Endothelial cell of umbilical vein (primary cell): Measurements from ENCODE around the gene PODXL2. TPM values are rescaled to one million over a fixed set of nuclear protein-coding genes. Genes with fewer than 3 reads are reported as not detected.

Experiments
- BruUV-seq: library from RNA; stranded (reverse); fragments of 400-500 nt; replicated peaks from 2 replicates; lab custom pipeline; 2021; lab: Mats Ljungman, UMichigan
- CTCF ChIA-PET: fragments of 300-600, 350-600 bp; sonication (Branson Sonifier 250); formaldehyde crosslinking; loops from one replicate; lab custom pipeline; 2021; ENCODE audit warnings: antibody characterized with exemption, inconsistent platforms; lab: Charles Lee
- POLR2A ChIA-PET: fragments of 300-600, 350-600 bp; sonication (Branson Sonifier 250); formaldehyde crosslinking; loops from one replicate; lab custom pipeline; 2021; ENCODE audit warnings: antibody characterized with exemption, inconsistent platforms; lab: Charles Lee
- DNase-seq: peaks from one replicate; pipeline ENCODE4 v3.0.0-alpha.2; 2011; ENCODE audit warnings: low read depth, low spot score
- FAIRE-seq: peaks from 2 replicates; lab custom pipeline; 2011; peaks lifted over from hg19 to GRCh38; lab: Jason Lieb, UNC
- H2AFZ ChIP-seq: 2 replicates; pipeline ENCODE4 v1.6.0; 2012; ENCODE audit warnings: low read depth, low read length, control low read depth, inconsistent platforms
- H3K27ac ChIP-seq: 2 replicates; pipeline ENCODE4 v1.5.1; 2011; ENCODE audit warnings: low read depth, mild to moderate bottlenecking, control low read depth, low read length, moderate library complexity; ENCODE audit not compliant: insufficient read depth
- H3K27me3 ChIP-seq, 2 experiments: 2 replicates each; pipeline versions ENCODE4 v1.6.0 to v1.6.1; 2011; ENCODE audit warnings: low read length in 2 of 2, mixed read lengths in 1 of 2; ENCODE audit not compliant: control insufficient read depth in 2 of 2, insufficient read depth in 2 of 2
- H3K36me3 ChIP-seq, 2 experiments: 2 replicates in 1 of 2; 3 replicates in 1 of 2; pipeline ENCODE4 v1.5.1; 2011; ENCODE audit warnings: low read length in 2 of 2, mild to moderate bottlenecking in 1 of 2, moderate library complexity in 1 of 2; ENCODE audit not compliant: control insufficient read depth in 2 of 2, insufficient read depth in 2 of 2; ENCODE audit errors: extremely low read depth in 1 of 2
- H3K4me1 ChIP-seq: 3 replicates; pipeline ENCODE4 v1.5.1; 2011; ENCODE audit warnings: mild to moderate bottlenecking, low read length; ENCODE audit not compliant: control insufficient read depth, insufficient read depth; ENCODE audit errors: extremely low read depth
- H3K4me2 ChIP-seq: 2 replicates; pipeline ENCODE4 v1.6.1; 2011; ENCODE audit warnings: low read length, control low read depth, mixed read lengths; ENCODE audit not compliant: insufficient read depth
- H3K4me3 ChIP-seq, 3 experiments: fragments of 200-600 bp in 1 of 3; sonication (generic), shearing (Covaris generic) in 1 of 3; replicated peaks in 1 of 3; 2 replicates each; pipeline ENCODE4 v1.5.1; 2011 to 2016; ENCODE audit warnings: control low read depth in 3 of 3, low read length in 3 of 3, mild to moderate bottlenecking in 2 of 3, inconsistent platforms in 1 of 3, low read depth in 1 of 3, moderate library complexity in 1 of 3; ENCODE audit not compliant: insufficient read depth in 1 of 3
- H3K79me2 ChIP-seq: 2 replicates; pipeline ENCODE4 v1.6.0; 2012; ENCODE audit warnings: low read length, inconsistent platforms; ENCODE audit not compliant: control insufficient read depth, insufficient read depth
- H3K9ac ChIP-seq: replicated peaks from 2 replicates; pipeline ENCODE3; 2011; ENCODE audit warnings: low read length, control low read depth; ENCODE audit not compliant: insufficient read depth; ENCODE audit errors: extremely low read depth
- H3K9me1 ChIP-seq: replicated peaks from 3 replicates; pipeline ENCODE4 v1.6.0; 2011; ENCODE audit warnings: mild to moderate bottlenecking, low read length; ENCODE audit not compliant: control insufficient read depth, insufficient read depth; ENCODE audit errors: extremely low read depth
- H3K9me3 ChIP-seq: replicated peaks from 2 replicates; pipeline ENCODE4 v1.5.1; 2012; ENCODE audit warnings: low read length, inconsistent platforms; ENCODE audit not compliant: control insufficient read depth, insufficient read depth
- H4K20me1 ChIP-seq: replicated peaks from 2 replicates; pipeline ENCODE3; 2011; ENCODE audit warnings: mild to moderate bottlenecking, low read length; ENCODE audit not compliant: control insufficient read depth, insufficient read depth; ENCODE audit errors: extremely low read depth
- EZH2 ChIP-seq: IDR thresholded peaks from 2 replicates; pipeline ENCODE4 v1.6.1; 2012; ENCODE audit warnings: borderline replicate concordance, low read depth, mild to moderate bottlenecking, moderate library complexity, low read length, inconsistent platforms; ENCODE audit not compliant: severe bottlenecking
- FOS ChIP-seq: IDR thresholded peaks from 2 replicates; pipeline ENCODE4 v1.6.1; 2011; ENCODE audit warnings: mild to moderate bottlenecking, low read length, moderate library complexity, borderline replicate concordance; ENCODE audit not compliant: insufficient read depth
- GATA2 ChIP-seq: IDR thresholded peaks from 2 replicates; pipeline ENCODE4 v1.7.0; 2011; ENCODE audit warnings: low read depth, mild to moderate bottlenecking, moderate library complexity, mixed read lengths, low read length; ENCODE audit not compliant: insufficient read length, insufficient read depth
- JUN ChIP-seq: IDR thresholded peaks from 2 replicates; pipeline ENCODE4 v1.6.1; 2011; ENCODE audit warnings: borderline replicate concordance, low read depth; ENCODE audit not compliant: insufficient read length, insufficient read depth
- MYC ChIP-seq: IDR thresholded peaks from one replicate; pipeline ENCODE4 v1.6.1; 2011; ENCODE audit warnings: mild to moderate bottlenecking, low read depth, low read length
- POLR2A ChIP-seq: IDR thresholded peaks from 2 replicates; pipeline ENCODE4 v1.6.1; 2012; ENCODE audit warnings: low read depth, mild to moderate bottlenecking, control low read depth, low read length
- POLR2AphosphoS5 ChIP-seq: IDR thresholded peaks from 2 replicates; pipeline ENCODE4 v1.6.1; 2012; ENCODE audit warnings: low read depth, mild to moderate bottlenecking, control low read depth, low read length, moderate library complexity; ENCODE audit not compliant: insufficient read depth
- dilution Hi-C: fragments of 300-500 bp; cut with MboI; formaldehyde crosslinking; loops from one replicate; pipeline ENCODE4 v1.15.0; 2019; ENCODE audit warnings: low sequenced_read_pairs; ENCODE audit not compliant: extremely low pct_ligation_motif_present
- intact Hi-C: fragments of 100-400 bp; cut with micrococcal nuclease; formaldehyde crosslinking; loops from one replicate; pipeline ENCODE4 v1.10.0; 2022
- polyA plus RNA-seq, 4 experiments: library from polyadenylated mRNA; depleted of rRNA in 3 of 4; stranded (reverse) in 3 of 4; unstranded in 1 of 4; fragments of >200 nt; gene quantifications; 2 replicates each; pipeline versions ENCODE4 v1.2.1 to v1.2.3, GENCODE V29; 2011 to 2012; ENCODE audit warnings: missing spikeins in 1 of 4
- total RNA-seq: library from RNA; stranded (reverse); gene quantifications from 2 replicates; pipeline ENCODE4 v1.2.3, GENCODE V29; 2021
- TF ChIP-seq, protein P1 (sequence below), 2 donors: IDR thresholded peaks; 1 replicate in 1 of 2; 2 replicates in 1 of 2; pipeline ENCODE4 v1.5.1; 2011; ENCODE audit warnings: low read length in 2 of 2, mild to moderate bottlenecking in 2 of 2, moderate library complexity in 2 of 2, control low read depth in 1 of 2, inconsistent platforms in 1 of 2, low read depth in 1 of 2; ENCODE audit not compliant: insufficient read depth in 1 of 2; ENCODE audit errors: extremely low read depth in 1 of 2
- TF ChIP-seq, protein P2 (sequence below): IDR thresholded peaks from 2 replicates; pipeline ENCODE4 v1.6.1; 2011; ENCODE audit not compliant: insufficient read depth, insufficient read length

PODXL2 gene
- total and polyA plus RNA-seq, 2 donors (not counting 3 experiments of a cell fraction or from before 2014, with no cell fraction given) = 5.5 to 6.5 TPM

DNA sequence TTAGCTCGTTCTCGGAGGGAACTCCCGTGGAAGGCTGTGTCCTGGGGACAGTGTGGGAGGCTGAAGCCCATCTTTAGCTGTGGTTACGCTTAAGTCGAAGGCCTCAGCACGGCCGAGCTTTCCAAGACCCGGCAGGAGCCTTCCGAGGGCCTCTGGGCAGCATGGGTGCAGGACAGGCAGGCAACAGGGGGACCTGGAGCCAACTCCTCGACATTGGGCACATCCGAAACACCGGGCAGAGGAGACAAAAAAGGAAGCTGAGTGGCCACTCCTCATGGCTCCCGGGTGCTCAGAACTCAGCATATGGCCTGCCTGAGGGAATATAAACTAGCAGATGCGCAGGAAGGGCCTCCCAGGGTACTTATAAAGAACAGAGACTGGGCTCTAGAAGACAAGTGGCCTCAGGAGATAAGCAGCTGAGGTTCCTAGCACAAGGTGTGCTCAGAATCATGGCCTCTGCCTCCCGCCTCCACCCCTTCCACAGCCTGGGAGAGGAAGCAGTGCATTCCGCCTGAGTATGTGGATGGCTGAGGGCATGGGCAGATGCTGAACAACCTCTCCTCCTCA, 77.9 kb downstream of the PODXL2 start:
- intact Hi-C loops = no loop called here
- no peak for DNase-seq
- no peak for FAIRE-seq
- dilution Hi-C loops = no loop called here
- TF ChIP-seq MYC = no peak
- TF ChIP-seq JUN = no peak
- TF ChIP-seq POLR2AphosphoS5 = no peak
- no peak for TF ChIP-seq FOS
- no peak for TF ChIP-seq GATA2
- TF ChIP-seq EZH2 = no peak
- TF ChIP-seq, protein P1, sequence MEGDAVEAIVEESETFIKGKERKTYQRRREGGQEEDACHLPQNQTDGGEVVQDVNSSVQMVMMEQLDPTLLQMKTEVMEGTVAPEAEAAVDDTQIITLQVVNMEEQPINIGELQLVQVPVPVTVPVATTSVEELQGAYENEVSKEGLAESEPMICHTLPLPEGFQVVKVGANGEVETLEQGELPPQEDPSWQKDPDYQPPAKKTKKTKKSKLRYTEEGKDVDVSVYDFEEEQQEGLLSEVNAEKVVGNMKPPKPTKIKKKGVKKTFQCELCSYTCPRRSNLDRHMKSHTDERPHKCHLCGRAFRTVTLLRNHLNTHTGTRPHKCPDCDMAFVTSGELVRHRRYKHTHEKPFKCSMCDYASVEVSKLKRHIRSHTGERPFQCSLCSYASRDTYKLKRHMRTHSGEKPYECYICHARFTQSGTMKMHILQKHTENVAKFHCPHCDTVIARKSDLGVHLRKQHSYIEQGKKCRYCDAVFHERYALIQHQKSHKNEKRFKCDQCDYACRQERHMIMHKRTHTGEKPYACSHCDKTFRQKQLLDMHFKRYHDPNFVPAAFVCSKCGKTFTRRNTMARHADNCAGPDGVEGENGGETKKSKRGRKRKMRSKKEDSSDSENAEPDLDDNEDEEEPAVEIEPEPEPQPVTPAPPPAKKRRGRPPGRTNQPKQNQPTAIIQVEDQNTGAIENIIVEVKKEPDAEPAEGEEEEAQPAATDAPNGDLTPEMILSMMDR (IDR thresholded peaks at IDR 0.05; ENCODE audit: extremely low read depth in 1 of 2, insufficient read depth in 1 of 2, low read depth in 1 of 2, low read length in 2 of 2) = no peak
- no peak for TF ChIP-seq POLR2A
- TF ChIP-seq, protein P2, sequence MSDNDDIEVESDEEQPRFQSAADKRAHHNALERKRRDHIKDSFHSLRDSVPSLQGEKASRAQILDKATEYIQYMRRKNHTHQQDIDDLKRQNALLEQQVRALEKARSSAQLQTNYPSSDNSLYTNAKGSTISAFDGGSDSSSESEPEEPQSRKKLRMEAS = no peak
- H3K27me3 ChIP-seq = no peaks in the 10 kb centered on the region
- H3K9me1 ChIP-seq = no peaks in the 10 kb centered on the region
- no peak overlapping the region for H3K4me2 ChIP-seq
- H3K36me3 ChIP-seq = no peaks in the 10 kb centered on the region
- no peak overlapping the region for H3K27ac ChIP-seq
- no peaks in the 10 kb centered on the region for H4K20me1 ChIP-seq
- no peak overlapping the region for H2AFZ ChIP-seq
- no peaks in the 10 kb centered on the region for H3K4me1 ChIP-seq
- no peak overlapping the region for H3K4me3 ChIP-seq
- POLR2A ChIA-PET = no interaction called here
- BruUV-seq = no TSS peak
- no peak overlapping the region for H3K9ac ChIP-seq
- CTCF ChIA-PET = interaction anchor here (4.6 kb wide), 1 partner anchor 10 kb away, joined by 25 read pairs; no protein-coding TSS in a partner anchor
- peaks cover 1% of the 10 kb centered on the region for H3K79me2 ChIP-seq
- H3K9me3 ChIP-seq = no peaks in the 10 kb centered on the region
